ENCODE data around the gene KANK3. TPM values are rescaled to one million over a fixed set of nuclear protein-coding genes. Genes with fewer than 3 reads are reported as not detected.

KANK3 gene
- total and polyA plus RNA-seq, 2 of the 8 experiments (the other 6 are each of a cell fraction or from before 2014, with no cell fraction given), result 2.5 to 4.2 TPM

DNA sequence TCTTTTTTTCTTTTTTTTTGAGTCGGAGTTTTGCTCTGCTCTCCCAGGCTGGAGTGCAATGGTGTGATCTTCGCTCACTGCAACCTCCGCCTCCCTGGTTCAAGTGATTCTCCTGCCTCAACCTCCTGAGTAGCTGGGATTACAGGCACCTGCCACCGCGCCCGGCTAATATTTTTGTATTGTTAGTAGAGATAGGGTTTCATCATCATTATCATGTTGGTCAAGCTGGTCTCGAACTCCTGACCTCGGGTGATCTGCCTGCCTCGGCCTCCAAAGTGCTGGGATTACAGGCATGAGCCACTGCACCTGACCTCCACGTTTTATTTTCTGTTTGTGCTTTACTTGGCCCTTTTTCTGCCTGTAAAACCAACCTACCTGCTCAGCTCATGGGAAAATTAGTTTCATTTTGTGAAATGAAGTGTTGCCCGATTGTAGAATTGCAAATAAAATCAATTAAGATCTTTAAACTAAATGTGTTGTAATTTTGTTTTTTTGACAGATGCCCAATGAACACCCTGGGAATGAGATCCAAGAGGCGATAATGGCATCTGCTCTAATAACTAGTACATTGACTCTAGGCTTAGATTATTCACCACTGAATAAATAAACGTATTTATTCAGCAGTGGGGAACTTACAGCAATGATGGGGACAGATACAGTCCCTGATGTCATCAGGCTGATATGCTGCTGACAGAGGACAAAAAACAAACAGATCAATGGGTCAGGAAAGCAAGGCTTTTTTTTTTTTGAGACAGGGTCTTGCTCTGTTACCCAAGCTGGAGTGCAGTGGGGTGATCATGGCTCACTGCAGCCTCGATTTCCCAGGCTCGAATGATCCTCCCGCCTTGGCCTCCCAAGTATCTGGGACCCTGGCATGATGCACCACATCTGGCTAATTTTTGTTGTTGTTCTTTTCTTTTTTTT is 44.9 kb upstream of the KANK3 start:
- Histone ChIP-seq H3K23me2 (ENCODE audit: low read depth, low read length) (no peaks in the 10 kb centered on the region), H2AFZ (ENCODE audit: low read length) (no peak overlapping the region), H4K8ac (ENCODE audit: extremely low read depth, insufficient read depth, low read length) (no peak overlapping the region), H3K4ac (replicated peaks; ENCODE audit: insufficient read length, low read depth, low read length) (no peak overlapping the region), H3K27me3 (replicated peaks in 1 of 4; ENCODE audit: control insufficient read depth in 3 of 4, extremely low read depth in 1 of 4, insufficient read depth in 3 of 4, low read length in 3 of 4) (no peaks in the 10 kb centered on the region), H4K5ac (ENCODE audit: insufficient read length, low read depth, low read length) (no peak overlapping the region), H3K14ac (ENCODE audit: insufficient read length) (no peak overlapping the region), H2AK5ac (ENCODE audit: low read depth, low read length) (no peak overlapping the region), H3K79me2 (ENCODE audit: control insufficient read depth in 1 of 2, insufficient read depth in 2 of 2, low read length in 2 of 2) (peaks cover 7 to 21% of the 10 kb centered on the region in 2 experiments), H3K4me3 (ENCODE audit: extremely low read depth in 1 of 4, insufficient read depth in 2 of 4, low read depth in 3 of 4, low read length in 4 of 4) (no peak overlapping the region), H3K56ac (replicated peaks; ENCODE audit: insufficient read length, low read depth, low read length) (no peak overlapping the region), H4K20me1 (replicated peaks in 1 of 2; ENCODE audit: control insufficient read depth in 1 of 2, insufficient read depth in 2 of 2, low read length in 2 of 2) (peaks cover 4 to 6% of the 10 kb centered on the region in 2 experiments), H3K9ac (replicated peaks in 1 of 4; ENCODE audit: extremely low read depth in 1 of 4, low read depth in 3 of 4, low read length in 3 of 4) (no peak overlapping the region), H3K4me1 (replicated peaks in 1 of 4; ENCODE audit: control insufficient read depth in 3 of 4, insufficient read depth in 4 of 4, low read length in 3 of 4) (peaks cover 0 to 10% (median 4%) of the 10 kb centered on the region in 4 experiments; a peak in 6 of 7 replicates), H3K27ac (ENCODE audit: low read depth, low read length) (no peak overlapping the region), H2BK20ac (ENCODE audit: low read length) (no peak overlapping the region), H3K4me2 (ENCODE audit: insufficient read depth in 1 of 2, low read depth in 2 of 2, low read length in 2 of 2) (no peak overlapping the region), H2BK12ac (ENCODE audit: low read depth, low read length) (no peak overlapping the region), H3K18ac (ENCODE audit: extremely low read depth, low read length) (no peak overlapping the region), H2BK5ac (ENCODE audit: low read depth, low read length) (no peak overlapping the region), H2BK120ac (replicated peaks; ENCODE audit: low read depth, low read length) (no peak overlapping the region), H3K9me3 (ENCODE audit: insufficient read depth in 2 of 2, low read depth in 1 of 2, low read length in 1 of 2) (peaks cover 0 to 5% of the 10 kb centered on the region in 2 experiments; a peak in 1 of 4 replicates), H3K79me1 (ENCODE audit: low read depth, low read length) (peaks cover 12% of the 10 kb centered on the region), H3K23ac (ENCODE audit: insufficient read length) (no peak overlapping the region), H2BK15ac (ENCODE audit: low read length) (no peak overlapping the region), H3K36me3 (ENCODE audit: control insufficient read depth in 2 of 4, insufficient read depth in 4 of 4, low read length in 3 of 4) (no peaks in the 10 kb centered on the region), H4K91ac (replicated peaks; ENCODE audit: insufficient read length, low read length) (no peak overlapping the region)
- FAIRE-seq (no peak), DNase-seq (ENCODE audit: low read depth in 1 of 2, low spot score in 2 of 2) (no peak)
- ChIA-PET CTCF (ENCODE audit: partially characterized antibody) (interaction anchor here (0.6 to 1.5 kb wide), 10 partner anchors 20 to 208 kb away, joined by 3 to 7 read pairs (median 4); partner anchors contain the start of gene MARCHF2), POLR2A (ENCODE audit: partially characterized antibody) (interaction anchor here (0.6 to 1.8 kb wide), 8 partner anchors 12 to 72 kb away, joined by 3 to 4 read pairs (median 3); no protein-coding TSS in a partner anchor)
- TF ChIP-seq ZNF274 (IDR thresholded peaks at IDR 0.05; ENCODE audit: borderline replicate concordance, extremely low read depth, low read length), result no peak
- WGBS, 2 experiments (ENCODE audit: extremely low coverage in 1 of 2, insufficient coverage in 1 of 2, insufficient read length in 1 of 2, insufficient replicate concordance in 2 of 2, low coverage in 1 of 2, low lambda C conversion rate in 2 of 2, missing lambda C conversion rate in 1 of 2), result 95% methylated on average over 16 of the region's 16 CpGs; no CpG with 5 or more reads in 1 of the 2 experiments
